ENCODE measurements around the gene FMN1.

The FMN1 gene

DNA sequence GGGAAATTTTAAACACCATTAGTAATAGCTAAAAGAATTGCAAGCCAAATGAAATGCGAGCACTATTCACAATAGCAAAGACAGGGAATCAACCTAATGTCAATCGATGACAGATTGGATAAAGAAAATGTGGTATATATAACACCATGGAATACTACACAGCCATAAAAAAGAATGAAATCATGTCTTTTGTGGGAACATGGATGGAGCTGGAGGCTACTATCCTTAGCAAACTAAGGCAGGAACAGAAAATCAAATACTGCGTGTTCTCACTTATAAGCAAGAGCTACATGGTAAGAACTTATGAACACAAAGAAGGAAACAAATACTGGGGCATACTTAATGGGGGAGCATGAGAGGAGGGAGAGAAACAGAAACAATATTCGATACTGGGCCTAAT is 85.2 kb downstream of the FMN1 start:
- Histone ChIP-seq H3K36me3 (no peaks in the 10 kb centered on the region), H3K27ac (no peak overlapping the region), H3K4me3 (ENCODE audit: low read depth, low read length) (no peak overlapping the region), H3K27me3 (ENCODE audit: insufficient read depth, low read depth, severe bottlenecking) (no peaks in the 10 kb centered on the region), H3K9me3 (ENCODE audit: severe bottlenecking) (no peaks in the 10 kb centered on the region)
- TF ChIP-seq CTCF (IDR thresholded peaks at IDR 0.05; ENCODE audit: low read depth, low read length), result no peak
- DNase-seq, result no peak

GRCh38 chr15:33108518-33108917 is 86.0 kb downstream of the FMN1 start:
- H3K4me3 ChIP-seq (ENCODE audit: low read depth, low read length), result no peak overlapping the region
- H3K9me3 ChIP-seq (ENCODE audit: severe bottlenecking), result no peaks in the 10 kb centered on the region
- no peak for DNase-seq
- H3K27me3 ChIP-seq (ENCODE audit: insufficient read depth, low read depth, severe bottlenecking), result no peaks in the 10 kb centered on the region
- H3K27ac ChIP-seq, result no peak overlapping the region
- TF ChIP-seq CTCF (IDR thresholded peaks at IDR 0.05; ENCODE audit: low read depth, low read length), result no peak
- H3K36me3 ChIP-seq, result no peaks in the 10 kb centered on the region

DNA sequence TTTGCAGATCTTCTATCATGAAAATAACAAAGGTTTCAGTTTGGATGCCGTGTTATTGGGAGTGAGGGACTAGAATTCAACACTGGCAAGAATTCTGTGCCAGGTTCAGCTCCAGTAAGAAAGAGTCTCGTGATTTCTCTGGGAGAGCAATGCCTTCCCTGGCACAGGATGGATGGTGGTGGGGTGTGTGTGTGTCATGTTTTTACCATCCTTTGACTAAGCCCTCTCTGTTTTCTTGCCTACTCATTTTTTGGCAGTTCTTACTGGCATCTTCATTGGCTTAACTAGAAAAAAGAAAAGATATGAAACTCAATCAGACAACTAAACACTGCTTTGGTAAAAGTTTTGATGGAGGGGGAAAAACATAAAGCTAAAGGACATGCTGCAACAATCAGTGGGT is 86.6 kb downstream of the FMN1 start:
- H3K9me3 ChIP-seq (ENCODE audit: severe bottlenecking), result no peaks in the 10 kb centered on the region
- no peaks in the 10 kb centered on the region for H3K36me3 ChIP-seq
- H3K27me3 ChIP-seq (ENCODE audit: insufficient read depth, low read depth, severe bottlenecking), result no peaks in the 10 kb centered on the region
- DNase-seq, result no peak
- no peak overlapping the region for H3K4me3 ChIP-seq (ENCODE audit: low read depth, low read length)
- no peak overlapping the region for H3K27ac ChIP-seq
- TF ChIP-seq CTCF (IDR thresholded peaks at IDR 0.05; ENCODE audit: low read depth, low read length), result no peak

- Histone ChIP-seq H3K27ac (no peak overlapping the region), H3K36me3 (no peaks in the 10 kb centered on the region), H3K4me3 (ENCODE audit: low read depth, low read length) (no peak overlapping the region), H3K27me3 (ENCODE audit: insufficient read depth, low read depth, severe bottlenecking) (no peaks in the 10 kb centered on the region), H3K9me3 (ENCODE audit: severe bottlenecking) (no peaks in the 10 kb centered on the region)
- TF ChIP-seq CTCF (IDR thresholded peaks at IDR 0.05; ENCODE audit: low read depth, low read length), result no peak
- DNase-seq, result no peak
Measured at GRCh38 chr15:33104212-33104611, 90.3 kb downstream of the FMN1 start.

- DNase-seq, result no peak
- TF ChIP-seq CTCF (IDR thresholded peaks at IDR 0.05; ENCODE audit: low read depth, low read length), result no peak
- no peaks in the 10 kb centered on the region for H3K9me3 ChIP-seq (ENCODE audit: severe bottlenecking)
- no peak overlapping the region for H3K4me3 ChIP-seq (ENCODE audit: low read depth, low read length)
- no peak overlapping the region for H3K27ac ChIP-seq
- no peaks in the 10 kb centered on the region for H3K27me3 ChIP-seq (ENCODE audit: insufficient read depth, low read depth, severe bottlenecking)
- H3K36me3 ChIP-seq, result no peaks in the 10 kb centered on the region
Measured at GRCh38 chr15:33101036-33101435, 93.5 kb downstream of the FMN1 start.

DNA sequence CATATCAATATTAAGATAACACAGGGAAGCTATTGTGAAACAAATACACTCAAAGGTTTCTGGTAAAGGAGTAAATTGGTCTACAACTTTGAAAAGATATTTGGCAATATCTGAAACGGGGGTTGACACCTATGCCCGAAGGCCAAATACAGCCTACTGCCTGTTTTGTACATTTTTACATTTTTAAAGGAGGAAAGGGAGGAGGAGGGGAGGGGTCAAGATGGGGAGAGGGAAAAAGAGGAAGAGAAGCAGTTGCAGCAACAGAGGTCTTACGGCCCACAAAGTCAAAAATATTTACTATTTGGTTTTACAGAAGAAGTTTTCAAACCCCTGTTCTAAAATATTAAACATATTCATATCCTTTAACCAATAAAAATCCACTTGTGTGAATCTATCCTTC is 94.2 kb downstream of the FMN1 start:
- Histone ChIP-seq H3K36me3 (no peaks in the 10 kb centered on the region), H3K27me3 (ENCODE audit: insufficient read depth, low read depth, severe bottlenecking) (no peaks in the 10 kb centered on the region), H3K4me3 (ENCODE audit: low read depth, low read length) (no peak overlapping the region), H3K27ac (no peak overlapping the region), H3K9me3 (ENCODE audit: severe bottlenecking) (no peaks in the 10 kb centered on the region)
- TF ChIP-seq CTCF (IDR thresholded peaks at IDR 0.05; ENCODE audit: low read depth, low read length), result no peak
- no peak for DNase-seq

Data from WERI-Rb-1 (cell line).